HG03097 (cell line): ENCODE results near the gene ERICH3.
A peak's percentile ranks its signal among the peaks of the same experiment; 100 is the strongest.

Experiments used
- ATAC-seq: cut with Tn5 transposase; IDR thresholded peaks from one replicate; pipeline ENCODE4 v1.9.1; 2021; ENCODE audit not compliant: unreplicated experiment, low FRiP score

The ERICH3 gene

GRCh38 chr1:74673351-74674111 lies at the start of gene ERICH3:
ERICH3 (minus strand) TSS chr1:74673792; CDS start chr1:74673519, 273 bp downstream.
- ATAC-seq = no peak

GRCh38 chr1:74717626-74718025 lies 44.0 kb upstream of the ERICH3 start:
- no peak for ATAC-seq

- no peak for ATAC-seq
Observed at GRCh38 chr1:74716822-74717221, 43.2 kb upstream of the ERICH3 start.

- no peak for ATAC-seq
Observed at GRCh38 chr1:74715806-74716205, 42.2 kb upstream of the ERICH3 start.

GRCh38 chr1:74715236-74715502 lies 41.6 kb upstream of the ERICH3 start:
- no peak for ATAC-seq

- no peak for ATAC-seq
Observed at GRCh38 chr1:74714429-74715235, 41.0 kb upstream of the ERICH3 start.

GRCh38 chr1:74713849-74714248 lies 40.3 kb upstream of the ERICH3 start:
- ATAC-seq = no peak

- ATAC-seq = no peak
Observed at GRCh38 chr1:74712881-74713280, 39.3 kb upstream of the ERICH3 start.

GRCh38 chr1:74703386-74704182 lies 30.0 kb upstream of the ERICH3 start:
- ATAC-seq = no peak

- no peak for ATAC-seq
Observed at GRCh38 chr1:74699331-74699730, 25.7 kb upstream of the ERICH3 start.

GRCh38 chr1:74697832-74698231 lies 24.2 kb upstream of the ERICH3 start:
- ATAC-seq = no peak

- ATAC-seq = no peak
Observed at GRCh38 chr1:74693473-74693872, 19.9 kb upstream of the ERICH3 start.

- ATAC-seq = no peak
Observed at GRCh38 chr1:74690909-74691308, 17.3 kb upstream of the ERICH3 start.

GRCh38 chr1:74690364-74690696 lies 16.7 kb upstream of the ERICH3 start:
- no peak for ATAC-seq

- ATAC-seq = no peak
Observed at GRCh38 chr1:74689621-74690363, 16.2 kb upstream of the ERICH3 start.

- ATAC-seq = no peak
Observed at GRCh38 chr1:74686928-74687327, 13.3 kb upstream of the ERICH3 start.

- ATAC-seq = no peak
Observed at GRCh38 chr1:74684301-74684700, 10.7 kb upstream of the ERICH3 start.

- no peak for ATAC-seq
Observed at GRCh38 chr1:74683656-74684055, 10.1 kb upstream of the ERICH3 start.

GRCh38 chr1:74681851-74682250 lies 8.3 kb upstream of the ERICH3 start:
- ATAC-seq = no peak

- peak; percentile 77 for ATAC-seq
Observed at GRCh38 chr1:74681449-74681848, 7.9 kb upstream of the ERICH3 start.

- peak; percentile 21 for ATAC-seq
Observed at GRCh38 chr1:74681001-74681400, 7.4 kb upstream of the ERICH3 start.
